BJ (cell line): Measurements from ENCODE around the gene RTKN. TPM values are rescaled to one million over a fixed set of nuclear protein-coding genes. Genes with fewer than 3 reads are reported as not detected.
"Not testable (repeated sequence)": the region's sequence is repeated elsewhere in the genome, so short reads cannot be mapped to it uniquely, and the experiment has no call there.

Source experiments
- CTCF ChIA-PET: fragments of 350-600 bp; formaldehyde crosslinking; extraction: SDS; loops from one replicate; lab custom pipeline; 2021; ENCODE audit warnings: antibody characterized with exemption, inconsistent platforms; lab: Yijun Ruan, JAX
- POLR2A ChIA-PET: fragments of 300-600 bp; sonication (Branson Sonifier 250); formaldehyde crosslinking; extraction: SDS; loops from one replicate; lab custom pipeline; 2021; ENCODE audit warnings: antibody characterized with exemption; lab: Charles Lee
- DNase-seq: peaks from one replicate; pipeline ENCODE4 v3.0.0-alpha.2; 2011; ENCODE audit warnings: low read depth
- H3K27me3 ChIP-seq: 2 replicates; pipeline ENCODE4 v1.6.0; 2011; ENCODE audit warnings: low read length; ENCODE audit not compliant: control insufficient read depth, insufficient read depth
- H3K36me3 ChIP-seq: 2 replicates; pipeline ENCODE4 v1.5.1; 2011; ENCODE audit warnings: low read length; ENCODE audit not compliant: control insufficient read depth, insufficient read depth
- H3K4me3 ChIP-seq: 2 replicates; pipeline ENCODE4 v1.5.1; 2011; ENCODE audit warnings: low read depth, mild to moderate bottlenecking, control low read depth, low read length
- CTCF ChIP-seq: IDR thresholded peaks from 2 replicates; pipeline ENCODE4 v1.5.1; 2011; ENCODE audit warnings: low read depth, mild to moderate bottlenecking, control low read depth, inconsistent platforms, low read length, moderate library complexity; ENCODE audit not compliant: insufficient read depth
- polyA plus RNA-seq: library from polyadenylated mRNA; depleted of rRNA; stranded (reverse); fragments of >200 nt; gene quantifications from 2 replicates; pipeline ENCODE4 v1.2.3, GENCODE V29; 2011

RTKN gene
- polyA plus RNA-seq, 1 experiment = 12.4 TPM

- no peak for DNase-seq
- peaks cover 10% of the 10 kb centered on the region for H3K27me3 ChIP-seq
- CTCF ChIA-PET = interaction anchor here (1.4 kb wide), 1 partner anchor 53 kb away, joined by 4 read pairs; no protein-coding TSS in a partner anchor
- TF ChIP-seq CTCF = no peak
- H3K4me3 ChIP-seq = no peak overlapping the region
- POLR2A ChIA-PET = no interaction called here
- no peaks in the 10 kb centered on the region for H3K36me3 ChIP-seq
These were observed 3.0 kb upstream of the RTKN start for GRCh38 chr2:74444498-74445318.

DNA sequence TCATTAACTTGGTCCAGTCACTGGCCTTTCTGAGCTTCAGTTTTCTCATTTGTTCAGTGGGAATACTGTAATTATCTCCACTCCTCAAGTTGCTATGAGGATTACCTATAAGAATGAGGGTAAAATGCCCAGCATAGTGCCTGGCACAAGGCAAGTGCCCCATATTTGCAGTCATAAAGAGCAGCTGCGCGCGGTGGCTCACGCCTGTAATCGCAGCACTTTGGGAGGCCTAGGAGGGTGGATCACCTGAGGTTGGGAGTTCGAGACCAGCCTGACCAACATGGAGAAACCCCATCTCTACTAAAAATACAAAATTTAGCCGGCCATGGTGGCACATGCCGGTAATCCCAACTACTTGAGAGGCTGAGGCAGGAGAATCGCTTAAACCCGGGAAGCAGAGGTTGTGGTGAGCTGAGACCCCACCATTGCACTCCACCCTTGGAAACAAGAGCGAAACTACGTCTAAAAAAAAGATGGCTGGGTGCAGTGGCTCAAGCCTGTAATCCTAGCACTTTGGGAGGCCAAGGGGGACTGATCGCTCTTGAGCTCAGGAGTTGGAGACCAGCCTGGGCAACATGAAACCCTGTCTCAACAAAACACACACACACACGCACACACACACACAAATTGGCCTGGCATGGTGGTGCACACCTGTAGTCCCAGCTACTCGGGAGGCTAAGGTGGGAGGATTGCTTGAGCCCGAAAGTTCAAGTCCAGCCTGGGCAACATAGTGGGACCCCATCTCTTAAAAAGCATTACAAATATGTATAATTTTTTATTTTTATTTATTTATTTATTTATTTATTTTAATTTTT is 953 bp upstream of the RTKN start:
- H3K4me3 ChIP-seq, POLR2A ChIA-PET, DNase-seq, H3K36me3 ChIP-seq: not testable (repeated sequence)
- CTCF ChIA-PET = interaction anchor here (0.7 to 0.9 kb wide), 2 partner anchors 12 to 1004 kb away, joined by 3 read pairs; no protein-coding TSS in a partner anchor
- H3K27me3 ChIP-seq = peaks cover 10% of the 10 kb centered on the region

DNA sequence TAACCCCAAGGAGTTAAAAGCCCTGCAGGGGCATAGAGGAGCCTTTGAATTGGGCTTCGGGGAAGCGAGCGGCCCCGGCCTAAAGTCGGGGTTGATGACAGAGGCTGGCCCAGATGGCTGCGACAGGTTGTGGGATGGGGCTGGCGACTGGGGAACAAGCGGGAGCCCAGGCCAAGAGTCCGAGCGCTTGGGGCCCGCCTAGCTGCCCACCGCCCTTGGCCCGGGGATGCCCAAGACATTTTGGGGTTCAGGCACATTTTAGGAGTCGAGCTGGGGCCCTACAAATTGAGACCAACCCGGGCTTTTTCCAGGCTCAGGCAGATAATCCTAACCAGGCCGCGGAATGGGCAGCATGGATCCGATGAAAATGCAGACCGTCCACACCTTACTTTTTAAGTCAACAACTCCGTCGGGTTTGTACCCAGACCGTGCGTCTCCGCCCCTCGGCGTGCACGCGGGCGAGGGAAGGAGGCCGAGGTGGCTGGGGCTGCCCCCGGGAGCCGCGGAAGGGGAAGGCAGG is 507 bp downstream of the RTKN start:
- no peak for TF ChIP-seq CTCF
- Histone ChIP-seq H3K27me3 (peaks cover 10% of the 10 kb centered on the region), H3K36me3 (no peaks in the 10 kb centered on the region; the same call in 1 of the 2 replicates), H3K4me3 (no peak overlapping the region)
- CTCF ChIA-PET = interaction anchor here (0.8 to 2.2 kb wide), 2 partner anchors 14 to 148 kb away, joined by 3 to 10 read pairs; no protein-coding TSS in a partner anchor
- no peak for DNase-seq
- POLR2A ChIA-PET = no interaction called here

DNA sequence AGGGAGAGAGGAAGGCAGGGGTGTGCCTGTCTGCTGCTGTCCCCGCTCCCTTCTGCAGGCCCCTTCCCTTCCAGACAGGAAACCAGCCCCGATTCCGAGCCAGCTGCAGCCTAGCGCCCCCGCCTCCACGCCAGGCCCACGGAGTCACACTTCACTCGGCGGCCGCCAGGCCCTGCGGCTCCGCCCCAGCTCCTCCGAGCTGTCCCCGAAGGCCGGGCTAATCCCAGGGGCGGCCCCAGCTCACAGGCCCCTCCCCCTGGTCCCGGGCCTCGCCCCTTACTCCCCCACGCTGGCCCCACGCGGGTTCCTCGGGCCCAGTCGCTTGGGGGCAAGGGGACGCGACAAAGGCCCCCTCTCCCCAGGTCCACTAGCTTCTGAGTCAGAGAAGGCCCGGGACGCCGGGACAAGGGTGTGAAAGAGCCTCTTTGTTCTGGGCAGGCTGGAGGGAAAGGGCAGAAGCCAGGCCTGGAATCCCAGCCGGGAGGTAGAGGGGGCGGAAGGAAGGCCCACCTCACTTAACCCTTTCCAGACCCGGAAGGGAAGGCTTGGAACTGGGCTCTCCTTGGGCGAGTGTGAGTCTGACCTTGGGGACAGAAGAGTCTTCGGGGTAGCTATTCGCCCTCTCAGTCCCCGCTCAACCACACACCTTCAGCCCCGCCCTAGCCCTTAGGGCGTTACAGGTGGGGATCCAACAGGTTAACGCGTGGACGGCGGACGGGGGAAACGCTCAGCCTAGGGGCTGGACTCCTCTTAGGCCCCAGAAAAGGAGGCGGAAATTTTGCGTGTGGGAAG is 1.2 kb downstream of the RTKN start:
- peaks cover 10% of the 10 kb centered on the region for H3K27me3 ChIP-seq
- ChIA-PET POLR2A (no interaction called here), CTCF (interaction anchor here (0.5 to 2.2 kb wide), 4 partner anchors 13 to 149 kb away, joined by 3 to 10 read pairs (median 3); no protein-coding TSS in a partner anchor)
- TF ChIP-seq CTCF = peak; percentile 31; the same call in 1 of the 2 replicates
- peak overlapping the region; percentile 69 for H3K4me3 ChIP-seq
- no peak for DNase-seq
- no peaks in the 10 kb centered on the region; the same call in 1 of the 2 replicates for H3K36me3 ChIP-seq

GRCh38 chr2:74439803-74440377 is 1.8 kb downstream of the RTKN start:
- ChIA-PET POLR2A (no interaction called here), CTCF (interaction anchor here (0.5 to 2.2 kb wide), 5 partner anchors 11 to 503 kb away, joined by 3 to 10 read pairs (median 4); no protein-coding TSS in a partner anchor)
- DNase-seq = no peak
- H3K27me3 ChIP-seq = peaks cover 9% of the 10 kb centered on the region
- no peaks in the 10 kb centered on the region; the same call in 1 of the 2 replicates for H3K36me3 ChIP-seq
- H3K4me3 ChIP-seq = peak overlapping the region; percentile 69
- TF ChIP-seq CTCF = no peak
